Measurements from ENCODE around the gene AFF1.

- no peak for TF ChIP-seq EZH2phosphoT487 (conservative IDR thresholded peaks at IDR 0.05; ENCODE audit: low read length)
- TF ChIP-seq, protein P1, sequence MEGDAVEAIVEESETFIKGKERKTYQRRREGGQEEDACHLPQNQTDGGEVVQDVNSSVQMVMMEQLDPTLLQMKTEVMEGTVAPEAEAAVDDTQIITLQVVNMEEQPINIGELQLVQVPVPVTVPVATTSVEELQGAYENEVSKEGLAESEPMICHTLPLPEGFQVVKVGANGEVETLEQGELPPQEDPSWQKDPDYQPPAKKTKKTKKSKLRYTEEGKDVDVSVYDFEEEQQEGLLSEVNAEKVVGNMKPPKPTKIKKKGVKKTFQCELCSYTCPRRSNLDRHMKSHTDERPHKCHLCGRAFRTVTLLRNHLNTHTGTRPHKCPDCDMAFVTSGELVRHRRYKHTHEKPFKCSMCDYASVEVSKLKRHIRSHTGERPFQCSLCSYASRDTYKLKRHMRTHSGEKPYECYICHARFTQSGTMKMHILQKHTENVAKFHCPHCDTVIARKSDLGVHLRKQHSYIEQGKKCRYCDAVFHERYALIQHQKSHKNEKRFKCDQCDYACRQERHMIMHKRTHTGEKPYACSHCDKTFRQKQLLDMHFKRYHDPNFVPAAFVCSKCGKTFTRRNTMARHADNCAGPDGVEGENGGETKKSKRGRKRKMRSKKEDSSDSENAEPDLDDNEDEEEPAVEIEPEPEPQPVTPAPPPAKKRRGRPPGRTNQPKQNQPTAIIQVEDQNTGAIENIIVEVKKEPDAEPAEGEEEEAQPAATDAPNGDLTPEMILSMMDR (IDR thresholded peaks at IDR 0.05; ENCODE audit: insufficient read depth, low read length, poor library complexity, severe bottlenecking) = no peak
Observed at GRCh38 chr4:87071401-87071800, 136.6 kb downstream of the AFF1 start.
